Activated CD4-positive, CD25-positive, alpha-beta regulatory T cell treated with anti-CD3 and anti-CD28 coated beads, Interleukin-2, amount 50 U/mL, for 72 hours (primary cell): Measurements from ENCODE around the gene ZNF845.
"Not testable (repeated sequence)": the region's sequence is repeated elsewhere in the genome, so short reads cannot be mapped to it uniquely, and the experiment has no call there.

ENCODE experiments used
- DNase-seq: peaks from one replicate; pipeline ENCODE4 v3.0.0; 2021

Gene ZNF845

DNA sequence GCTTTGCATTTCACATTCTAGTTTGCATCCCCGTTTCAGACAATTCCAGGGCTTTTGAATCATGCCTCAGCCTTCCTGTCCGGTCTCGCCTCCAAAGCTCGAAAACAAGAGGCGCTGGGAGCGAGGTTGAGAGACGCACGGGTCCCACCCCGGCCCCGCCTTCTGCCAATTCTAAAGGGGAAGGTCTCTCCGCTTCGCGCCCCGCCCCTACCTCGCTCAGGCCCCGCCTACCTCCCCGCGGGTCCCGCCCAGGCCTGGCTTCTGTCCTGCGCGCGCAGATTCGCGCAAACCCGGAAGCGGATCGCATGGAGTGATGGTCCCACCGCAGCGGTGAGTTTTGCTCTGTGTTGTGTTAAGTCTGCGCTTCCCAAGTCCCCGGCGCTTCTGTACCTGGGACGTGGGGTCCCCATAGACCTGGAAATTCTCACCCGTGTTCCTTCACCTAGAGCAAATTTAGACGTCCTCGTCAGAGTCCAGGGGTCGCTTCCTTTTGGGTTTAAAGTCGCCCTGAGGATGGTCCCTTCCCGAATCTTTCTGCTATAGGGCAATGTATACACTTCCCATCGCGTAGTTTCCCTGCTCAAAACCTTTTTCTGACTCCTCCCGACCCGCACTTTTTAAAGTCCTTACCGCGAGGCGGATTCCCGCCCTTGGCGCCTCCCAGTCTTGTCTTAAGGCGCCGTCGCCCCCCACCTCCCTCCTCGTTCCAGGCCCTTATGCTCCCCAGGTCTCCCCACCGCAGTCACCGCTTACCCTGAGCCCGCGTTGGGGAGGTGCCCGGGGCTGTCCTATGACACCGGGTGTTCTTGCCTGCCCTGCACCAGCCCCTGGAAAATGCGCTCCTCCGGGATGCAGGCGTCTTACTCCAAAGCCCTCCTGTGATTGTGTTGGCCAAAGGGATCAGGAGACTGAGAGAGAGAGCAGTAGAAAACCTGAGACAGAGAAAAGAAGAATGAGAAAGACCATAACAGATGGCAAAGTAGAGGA, at the start of gene ZNF845:
ZNF845 (plus strand) TSS at position 287 of the 987 bp plus-strand sequence. CDS start 7,559 bp downstream, outside the sequence.
- DNase-seq = peak; percentile 98

DNA sequence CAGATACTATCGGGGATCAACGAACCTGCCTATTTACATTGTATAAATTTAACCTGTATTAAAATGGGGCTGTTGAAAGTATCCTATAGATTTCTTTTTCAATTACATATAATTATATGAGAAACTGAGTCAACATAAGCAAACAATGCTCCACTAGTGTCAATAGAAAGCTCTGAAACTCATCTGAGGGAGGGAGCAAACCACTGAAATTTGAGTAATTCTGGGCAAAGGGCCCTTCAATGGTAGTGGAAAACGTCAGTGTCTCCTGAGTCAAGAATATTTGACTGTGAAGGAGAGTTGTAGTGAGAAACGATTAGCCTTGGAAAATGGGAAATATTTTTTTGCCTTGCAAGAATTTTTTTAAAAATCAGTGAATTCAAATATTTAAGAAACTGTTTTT, 48.5 kb upstream of the ZNF845 start:
- DNase-seq = no peak

DNA sequence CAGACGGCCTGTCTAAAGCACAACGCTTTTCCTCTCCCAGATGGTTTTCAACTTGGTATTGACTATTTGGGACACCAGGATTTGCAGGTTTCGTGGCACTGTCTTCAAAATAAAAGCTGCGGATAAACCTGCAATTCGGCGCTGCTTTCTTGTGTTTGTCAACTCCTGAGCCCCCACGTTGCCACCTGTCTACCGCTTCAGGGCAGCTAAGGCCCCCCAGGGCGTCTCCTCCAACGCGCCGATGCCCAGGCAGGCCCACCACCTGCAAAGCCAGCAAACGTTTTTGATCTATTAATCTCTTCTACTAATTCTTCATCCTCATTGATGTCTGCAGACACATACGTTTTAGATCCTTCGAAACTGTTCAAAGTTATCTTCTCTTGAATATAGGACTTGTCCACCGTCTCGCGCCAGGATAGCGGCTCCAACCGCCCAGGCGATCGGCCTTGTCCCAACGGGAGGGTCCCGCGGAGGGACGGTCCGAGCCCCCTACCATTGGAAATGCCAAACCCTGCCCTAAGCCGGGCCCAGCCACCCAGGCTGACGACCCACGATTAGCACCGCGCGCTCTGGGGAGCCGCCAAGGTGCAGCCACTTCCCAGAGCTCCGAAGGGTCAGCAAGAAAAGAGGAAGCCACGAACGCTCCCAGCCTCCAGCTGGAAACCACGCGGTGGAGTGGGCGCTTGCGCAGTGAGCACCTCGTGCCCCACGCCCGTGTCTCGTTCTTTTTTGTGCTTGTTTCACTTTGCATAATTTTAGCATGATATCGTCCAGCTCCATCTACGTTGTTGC, 42.6 kb upstream of the ZNF845 start:
- no peak for DNase-seq

DNA sequence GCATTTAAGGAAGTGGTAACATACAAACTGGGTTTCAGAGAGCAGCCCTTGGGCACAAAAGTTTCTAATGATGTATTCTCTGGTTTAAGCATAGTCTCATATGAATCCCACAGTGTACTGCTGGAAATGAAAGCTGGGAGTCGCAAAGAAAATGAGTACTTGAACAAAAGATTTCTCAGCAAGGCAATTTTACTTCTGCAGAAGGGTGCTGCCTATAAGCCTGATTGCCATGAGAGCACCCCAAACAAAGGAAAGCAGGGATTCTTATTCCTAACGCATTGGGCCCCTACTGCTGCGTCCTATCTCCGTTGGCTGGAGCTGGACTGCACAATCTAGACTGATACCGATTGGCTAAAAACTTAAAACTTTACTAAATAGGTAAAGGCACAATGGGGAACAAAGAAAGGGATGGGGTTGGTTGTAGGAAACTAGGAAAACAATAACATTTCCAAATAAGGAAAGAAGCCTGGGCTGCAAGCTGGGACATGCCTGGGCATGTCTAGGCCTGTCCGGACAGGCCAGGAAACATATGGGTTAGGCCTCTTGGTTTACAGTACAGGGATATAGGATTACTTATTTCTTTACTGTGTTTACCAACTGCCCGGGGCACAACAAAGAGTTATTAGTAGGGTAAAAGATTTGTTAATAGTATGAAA, 38.6 kb upstream of the ZNF845 start:
- DNase-seq = no peak

DNA sequence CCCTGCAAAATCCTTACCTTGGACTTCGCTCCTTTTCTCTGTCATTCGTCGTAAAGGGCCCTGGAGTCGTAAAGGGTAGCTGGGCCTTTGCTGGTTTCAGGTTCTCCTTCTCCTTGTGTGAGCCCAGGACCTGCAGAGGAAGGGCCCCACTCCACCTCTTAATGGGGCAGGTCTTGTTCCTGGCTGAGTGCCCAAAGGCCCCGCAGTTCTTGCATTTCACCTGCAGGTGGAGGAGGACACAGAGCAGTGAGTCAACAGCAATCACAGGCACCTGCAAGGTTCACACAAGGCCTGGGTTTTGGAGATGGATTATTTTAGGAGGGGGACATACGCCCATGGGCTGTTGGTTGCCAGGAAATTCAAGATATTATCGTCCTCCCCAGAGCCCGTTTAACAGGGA, 32.2 kb upstream of the ZNF845 start:
- not testable (repeated sequence) for DNase-seq

DNA sequence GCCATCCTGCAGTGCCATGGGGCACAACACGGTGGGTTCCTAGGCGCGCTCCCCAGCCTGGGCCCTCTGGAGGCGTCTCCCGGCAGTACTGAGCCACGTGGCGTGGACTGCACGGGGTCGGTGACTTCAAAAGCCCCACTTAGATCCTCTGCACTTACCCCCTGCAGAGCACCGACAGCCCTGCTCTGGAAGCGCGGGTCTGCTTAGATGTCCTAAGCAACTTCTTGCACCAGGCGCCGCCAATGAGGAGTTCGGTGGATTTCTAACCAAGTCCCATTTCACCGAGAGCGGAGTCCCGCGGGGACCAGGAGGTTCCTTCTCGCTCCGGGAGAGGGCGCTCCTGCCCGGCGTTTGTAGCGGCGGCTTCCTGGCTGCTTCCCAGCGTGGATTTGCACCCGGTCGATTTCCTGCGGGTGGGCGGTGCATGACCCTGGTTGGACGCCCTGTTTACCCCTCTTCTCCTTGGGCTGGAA, 25.2 kb upstream of the ZNF845 start:
- no peak for DNase-seq

DNA sequence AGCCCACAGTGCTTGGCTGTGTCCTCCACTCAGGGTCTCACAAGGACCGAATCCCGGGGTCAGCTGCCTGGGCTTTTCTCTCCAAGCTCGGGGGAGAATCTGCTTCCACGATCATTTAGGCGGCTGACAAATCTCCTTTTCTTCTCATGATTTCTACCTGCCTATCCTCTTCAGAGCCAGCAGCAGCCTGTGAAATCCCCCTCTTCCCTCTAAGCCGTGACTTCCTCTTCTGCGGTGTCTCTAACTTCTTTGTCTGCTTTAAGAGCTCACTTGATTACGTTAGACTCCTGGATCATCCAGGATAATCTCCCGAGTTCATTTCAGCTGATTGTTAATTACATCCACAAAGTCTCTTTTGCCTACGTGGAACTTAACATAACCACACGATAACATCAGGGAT, 22.5 kb upstream of the ZNF845 start:
- no peak for DNase-seq

DNA sequence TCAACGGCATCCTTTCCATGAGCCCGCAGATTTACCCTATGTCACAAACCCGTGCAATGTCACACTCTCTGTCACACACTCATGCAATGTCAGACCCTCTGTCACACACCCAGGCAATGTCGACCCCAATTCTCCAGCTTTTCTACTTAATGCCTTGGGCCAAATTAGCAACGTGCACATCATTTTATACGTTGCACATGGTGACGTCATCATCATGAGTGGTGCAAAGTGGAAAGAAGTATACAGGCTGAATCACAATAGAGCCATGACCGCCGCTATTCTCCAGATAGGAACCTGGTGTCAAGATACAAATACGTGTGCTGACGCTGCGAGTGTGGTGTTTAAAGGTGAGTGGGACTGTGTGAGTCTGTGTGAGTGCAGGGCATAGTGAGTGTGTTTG, 21.7 kb upstream of the ZNF845 start:
- no peak for DNase-seq

DNA sequence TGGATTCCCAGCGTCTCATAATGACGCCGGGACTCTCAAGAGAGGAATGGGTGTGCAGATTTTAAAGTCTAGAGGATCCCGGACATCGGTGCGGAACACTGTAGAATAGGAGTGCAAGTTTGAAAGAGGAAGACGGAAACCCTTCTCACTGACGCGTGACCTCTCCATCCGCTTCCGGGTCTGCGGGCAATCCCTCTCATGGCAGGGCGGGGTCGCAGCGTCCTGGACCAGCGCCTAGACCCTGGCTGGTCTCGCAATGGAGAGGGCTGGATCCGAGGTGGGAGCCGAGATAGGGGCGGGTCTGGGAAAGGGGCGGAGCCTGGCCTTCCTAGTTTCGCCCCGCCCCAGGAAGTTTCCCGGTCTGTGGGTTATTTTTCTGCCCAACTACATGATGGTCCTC, 4.6 kb upstream of the ZNF845 start:
- no peak for DNase-seq

DNA sequence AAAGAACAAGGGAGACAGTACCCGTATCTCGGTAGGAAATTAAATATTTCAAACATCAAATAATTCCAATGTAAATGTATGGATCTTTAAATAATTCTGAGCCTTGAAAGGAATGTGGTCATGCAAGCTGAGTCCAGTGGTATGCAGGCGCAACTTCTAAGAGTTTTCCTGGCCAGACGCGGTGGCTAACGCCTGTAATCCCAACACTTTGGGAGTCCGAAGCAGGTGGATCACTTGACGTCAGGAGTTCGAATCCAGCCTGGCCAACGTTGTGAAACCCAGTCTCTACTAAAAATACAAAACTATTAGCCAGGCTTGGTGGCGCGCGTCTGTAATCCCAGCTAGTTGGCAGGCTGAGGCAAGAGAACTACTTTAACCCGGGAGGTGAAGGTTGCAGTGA, 1.1 kb upstream of the ZNF845 start:
- DNase-seq = no peak

DNA sequence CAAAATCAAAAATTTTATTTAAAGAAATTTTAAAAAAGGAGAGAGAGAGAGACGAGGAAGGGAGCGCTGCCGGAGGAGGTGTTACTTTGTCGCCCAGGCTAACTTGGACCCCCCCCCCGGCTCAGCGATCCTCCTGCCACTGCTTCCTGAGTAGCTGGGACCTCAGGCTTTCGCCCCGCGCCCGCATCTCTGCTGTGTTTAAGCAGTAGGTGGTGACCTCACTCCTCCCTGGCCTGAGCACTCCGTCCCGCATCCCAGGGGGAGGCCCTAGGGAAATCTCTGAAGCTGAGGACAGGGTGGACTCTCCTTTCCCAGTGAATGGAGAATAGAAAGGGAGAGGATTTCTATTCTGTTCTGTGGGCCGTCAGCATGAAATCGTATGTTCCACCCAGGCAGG, 485 bp upstream of the ZNF845 start:
- peak; percentile 40 for DNase-seq

DNA sequence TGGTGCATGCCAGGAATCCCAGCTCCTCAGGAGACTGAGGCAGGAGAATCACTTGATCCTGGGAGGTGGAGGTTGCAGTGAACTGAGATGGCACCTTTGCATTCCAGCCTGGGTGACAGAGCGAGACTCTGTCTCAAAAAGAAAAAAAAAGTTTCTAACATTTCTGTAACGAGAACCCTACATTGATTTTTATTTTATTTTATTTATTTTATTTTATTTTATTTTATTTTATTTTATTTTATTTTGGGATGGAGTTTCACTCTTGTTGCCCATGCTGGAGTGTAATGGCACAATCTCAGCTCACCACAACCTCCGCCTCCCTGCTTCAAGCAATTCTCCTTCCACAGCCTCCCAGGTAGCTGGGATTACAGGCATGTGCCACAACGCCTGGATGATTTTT, 10.9 kb downstream of the ZNF845 start:
- not testable (repeated sequence) for DNase-seq

DNA sequence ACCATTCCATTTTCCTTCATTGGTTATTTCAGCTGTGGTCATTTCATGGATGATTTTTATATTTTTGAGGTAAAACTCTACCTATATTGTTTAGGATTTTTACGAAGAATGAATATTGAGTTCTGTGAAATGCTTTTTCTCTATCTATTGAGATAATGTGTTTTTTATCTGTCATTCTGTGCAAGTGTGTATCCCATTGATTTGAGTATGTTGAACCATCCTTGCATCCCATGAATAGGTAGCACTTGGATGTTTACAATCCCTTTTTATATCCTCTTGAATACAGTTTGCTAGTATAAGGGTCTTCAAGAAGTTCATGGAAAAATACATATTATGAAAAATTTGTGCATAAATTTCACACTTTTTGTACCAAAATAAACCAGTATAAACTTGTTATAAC, 22.2 kb downstream of the ZNF845 start:
- DNase-seq = no peak

DNA sequence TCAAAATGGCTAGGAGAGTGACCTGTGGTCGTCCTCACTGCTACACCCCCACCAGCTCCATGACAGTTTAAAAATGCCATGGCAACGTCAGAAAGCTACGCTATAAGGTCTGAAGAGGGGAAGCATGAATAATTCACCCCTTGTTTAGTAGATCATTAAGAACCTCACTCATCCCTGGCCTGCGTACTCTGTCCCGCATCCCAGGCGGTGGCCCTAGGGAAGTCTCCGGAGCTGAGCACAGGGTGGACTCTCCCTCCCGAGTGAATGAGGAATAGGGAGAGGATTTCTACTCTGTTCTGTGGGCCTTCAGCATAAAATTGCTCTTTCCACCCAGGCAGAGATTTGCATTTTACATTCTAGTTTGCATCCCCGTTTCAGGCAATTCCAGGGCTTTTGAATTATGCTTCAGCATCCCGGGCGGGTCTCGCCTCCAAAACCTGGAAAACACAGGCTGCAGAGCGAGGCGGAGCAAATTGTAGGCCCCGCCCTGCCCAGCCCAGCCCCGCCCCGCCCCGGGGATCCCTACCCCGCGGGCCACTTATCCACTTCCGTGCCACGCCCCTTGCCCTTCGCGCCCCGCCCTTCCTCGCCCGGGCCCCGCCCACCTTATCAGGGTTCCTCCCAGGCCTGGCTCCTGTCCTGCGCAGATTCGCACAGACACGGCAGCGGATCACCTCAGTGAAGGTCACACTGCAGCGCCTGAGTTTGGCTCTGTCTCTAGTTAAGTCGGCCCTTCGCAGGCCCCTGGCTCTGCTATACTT, 24.5 kb downstream of the ZNF845 start:
- no peak for DNase-seq

DNA sequence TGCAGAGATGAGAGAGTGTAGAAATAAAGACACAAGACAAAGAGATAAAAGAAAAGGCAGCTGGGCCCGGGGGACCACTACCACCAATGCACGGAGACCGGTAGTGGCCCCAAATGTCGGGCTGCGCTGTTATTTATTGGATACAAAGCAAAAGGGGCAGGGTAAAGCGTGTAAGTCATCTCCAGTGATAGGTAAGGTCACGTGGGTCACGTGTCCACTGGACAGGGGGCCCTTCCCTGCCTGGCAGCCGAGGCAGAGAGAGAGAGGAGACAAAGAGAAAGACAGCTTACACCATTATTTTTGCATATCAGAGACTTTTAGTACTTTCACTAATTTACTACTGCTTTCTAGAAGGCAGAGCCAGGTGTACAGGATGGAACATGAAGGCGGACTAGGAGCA, 26.5 kb downstream of the ZNF845 start:
- DNase-seq = not testable (repeated sequence)

DNA sequence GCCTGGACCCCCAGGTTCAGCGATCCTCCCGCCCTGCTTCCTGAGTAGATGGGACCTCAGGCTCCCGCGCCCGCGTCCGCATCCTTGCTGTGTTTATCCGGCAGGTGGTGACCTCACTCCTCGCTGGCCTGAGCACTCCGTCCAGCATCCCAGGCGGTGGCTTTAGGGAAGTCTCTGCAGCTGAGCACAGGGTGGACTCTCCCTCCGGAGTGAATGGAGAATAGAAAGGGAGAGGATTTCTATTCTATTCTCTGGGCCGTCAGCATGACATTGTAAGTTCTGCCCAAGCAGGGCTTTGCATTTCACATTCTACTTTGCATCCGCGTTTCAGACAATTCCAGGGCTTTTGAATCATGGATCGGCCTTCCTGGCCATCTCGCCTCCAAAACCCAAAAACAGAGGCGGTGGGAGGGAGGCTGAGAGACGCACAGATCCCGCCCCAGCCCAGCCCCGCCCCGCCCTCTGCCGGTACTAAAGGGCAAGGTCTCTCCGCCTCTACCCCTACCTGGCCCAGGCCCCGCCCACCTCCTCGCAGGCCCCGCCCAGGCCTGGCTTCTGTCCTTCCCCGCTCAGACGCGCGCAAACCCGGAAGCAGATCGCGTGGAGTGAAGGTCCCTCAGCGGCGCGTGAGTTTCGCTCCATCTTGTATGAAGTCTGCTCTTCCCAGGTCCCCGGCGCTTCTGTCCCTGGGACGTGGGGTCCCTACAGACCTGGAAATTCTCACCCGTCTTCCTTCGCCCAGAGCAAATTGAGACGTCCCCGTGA, 31.8 kb downstream of the ZNF845 start, which contains the start of gene ZNF525:
ZNF525 (plus strand) TSS at position 572 of the 765 bp plus-strand sequence. CDS start 6,577 bp downstream, outside the sequence.
- peak; percentile 99 for DNase-seq

DNA sequence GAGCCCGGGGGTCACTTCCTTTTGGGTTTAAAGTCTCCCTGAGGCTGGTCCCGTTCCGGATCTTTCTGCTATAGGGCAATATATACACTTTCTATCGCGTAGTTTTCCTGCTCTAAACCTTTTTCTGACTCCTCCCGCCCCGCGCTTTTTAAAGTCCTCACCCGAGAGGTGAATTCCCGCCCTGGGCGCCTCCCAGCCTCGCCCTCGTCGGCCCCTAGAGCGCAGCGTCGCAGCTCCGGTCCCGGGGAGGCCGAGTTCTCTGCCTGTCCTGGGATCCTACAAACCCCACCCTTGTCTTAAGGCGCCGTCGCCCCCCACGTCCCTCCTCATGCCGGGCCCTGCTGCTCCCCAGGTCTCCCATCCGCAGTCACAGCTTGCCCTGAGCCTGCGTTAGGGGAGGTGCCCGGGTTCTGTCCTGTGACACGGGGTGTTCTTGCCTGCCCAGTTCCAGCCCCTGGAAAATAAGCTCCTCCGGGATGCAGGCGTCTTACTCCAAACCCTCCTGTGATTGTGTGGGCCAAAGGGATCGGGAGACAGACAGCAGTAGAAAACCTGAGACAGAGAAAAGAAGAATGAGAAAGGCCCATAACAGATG, 32.4 kb downstream of the ZNF845 start:
- DNase-seq = no peak

DNA sequence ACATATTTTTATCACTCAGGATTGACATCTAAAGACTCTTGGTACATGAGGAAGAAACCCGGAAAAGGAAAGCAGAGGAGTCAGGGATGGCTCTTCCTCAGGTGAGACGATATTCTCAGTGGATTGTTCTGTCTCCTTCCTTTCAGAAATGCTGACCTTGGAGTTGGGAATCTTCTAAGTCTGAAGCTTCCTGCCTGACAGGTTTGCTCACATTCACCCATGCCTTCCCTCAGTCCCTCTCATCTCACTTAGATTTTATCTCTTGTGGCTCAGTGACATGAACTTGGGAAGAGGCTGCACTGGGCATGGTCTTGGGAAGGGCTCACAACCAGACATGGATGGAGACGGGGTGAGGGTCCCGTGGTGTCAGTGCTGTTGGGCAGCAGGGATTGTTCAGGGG, 38.6 kb downstream of the ZNF845 start:
- no peak for DNase-seq

DNA sequence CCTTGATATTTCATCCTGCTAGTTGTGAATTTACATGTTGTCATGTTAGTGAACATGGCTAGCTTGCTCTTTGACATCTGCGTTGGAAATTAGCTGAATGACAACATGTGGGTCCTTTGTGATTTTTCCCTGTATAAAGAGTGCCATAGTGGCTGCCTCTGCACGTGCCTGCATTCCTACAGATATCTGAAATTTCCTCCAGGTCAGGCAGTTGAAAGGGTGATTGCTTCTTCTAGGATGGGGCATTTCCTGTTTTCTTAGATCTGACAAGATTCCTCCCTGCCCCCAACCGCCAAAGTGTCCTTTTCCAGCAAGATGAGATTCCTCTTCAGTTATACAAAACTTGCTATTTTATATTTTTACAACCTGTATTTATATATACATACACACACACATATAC, 40.7 kb downstream of the ZNF845 start:
- no peak for DNase-seq

DNA sequence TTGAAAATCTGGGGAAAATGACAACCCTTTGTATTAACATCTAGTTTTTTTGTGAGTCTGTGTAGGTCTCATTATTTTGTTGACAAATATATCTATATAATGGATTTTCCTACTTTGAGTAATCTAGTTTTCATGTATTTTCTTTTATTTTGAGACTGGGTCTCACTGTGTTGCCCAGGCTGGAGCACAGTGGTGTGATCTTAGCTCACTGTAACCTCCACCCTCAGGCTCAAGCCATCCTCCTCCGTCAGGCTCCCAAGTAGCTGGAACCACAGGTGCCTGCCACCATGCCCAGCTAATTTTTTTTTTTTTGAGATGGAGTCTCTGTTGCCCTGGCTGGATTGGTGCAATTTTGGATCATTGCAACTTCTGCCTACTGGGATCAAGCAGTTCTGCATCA, 41.2 kb downstream of the ZNF845 start:
- DNase-seq = no peak

DNA sequence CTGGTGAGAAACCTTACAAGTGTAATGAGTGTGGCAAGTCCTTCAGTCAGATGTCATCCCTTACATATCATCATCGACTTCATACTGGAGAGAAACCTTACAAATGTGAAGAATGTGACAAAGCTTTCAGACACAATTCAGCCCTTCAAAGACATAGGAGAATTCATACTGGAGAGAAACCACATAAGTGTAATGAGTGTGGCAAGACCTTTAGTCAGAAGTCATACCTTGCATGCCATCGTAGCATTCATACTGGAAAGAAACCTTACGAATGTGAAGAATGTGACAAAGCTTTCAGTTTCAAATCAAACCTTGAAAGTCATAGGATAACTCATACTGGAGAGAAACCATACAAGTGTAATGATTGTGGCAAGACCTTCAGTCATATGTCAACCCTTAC, 47.8 kb downstream of the ZNF845 start:
- no peak for DNase-seq
